NCI-H146 treated with DMSO at 0.1 percent for 48 hours (cell line): ENCODE data around the gene KIF5C.
"Not testable (repeated sequence)": the region's sequence is repeated elsewhere in the genome, so short reads cannot be mapped to it uniquely, and the experiment has no call there.

Experiments
- DNase-seq: peaks from one replicate; lab custom pipeline; 2025; ENCODE audit not compliant: unreplicated experiment; lab: John Stamatoyannopoulos, UW

The KIF5C gene

DNA sequence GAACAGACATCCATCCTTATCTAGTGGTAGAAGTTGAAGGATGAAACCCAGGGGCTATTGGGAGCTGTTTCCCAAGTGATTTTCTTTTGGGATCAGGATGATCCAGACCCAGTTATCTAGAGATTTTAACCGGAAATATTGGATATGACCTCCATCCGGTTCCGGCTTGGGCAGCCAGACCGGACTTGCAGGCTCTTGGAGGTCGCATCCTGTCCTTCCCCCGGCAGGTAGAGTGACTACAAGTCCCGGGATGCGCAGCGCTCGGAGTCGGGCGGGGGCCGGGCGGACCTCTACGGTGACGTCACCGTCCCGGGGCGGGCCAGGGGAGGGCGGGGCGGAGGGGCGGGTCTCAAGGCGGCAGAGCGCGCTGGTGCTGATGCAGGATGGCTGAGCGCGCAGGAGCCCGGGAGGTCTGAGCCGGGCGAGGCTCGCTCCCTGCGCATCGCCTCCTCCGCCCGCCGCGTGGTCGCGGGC, at the start of gene KIF5C:
Gene KIF5C (plus strand): TSS at position 360 of the 474 bp plus-strand sequence. CDS start 391 bp downstream, outside the sequence.
- DNase-seq = peak; percentile 72

DNA sequence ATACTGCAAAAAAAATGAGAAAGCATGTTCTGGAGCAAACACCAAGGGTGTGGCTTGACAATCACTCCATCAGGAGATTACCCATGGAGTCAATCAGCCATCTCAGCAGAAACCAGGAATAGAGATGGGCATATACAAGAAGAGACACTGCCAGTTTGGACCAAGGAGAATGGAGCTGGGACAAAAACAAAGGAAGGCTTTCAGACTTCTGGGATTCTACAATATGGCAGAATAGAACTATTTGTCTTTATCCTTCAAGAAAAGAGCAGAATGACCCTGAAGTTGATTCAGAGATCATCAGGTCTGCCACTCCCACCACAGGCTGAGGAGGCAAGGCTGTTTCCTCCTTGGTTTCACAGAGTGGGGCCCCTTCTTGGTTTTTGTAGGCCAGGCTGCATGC, 48.2 kb upstream of the KIF5C start:
- no peak for DNase-seq

DNA sequence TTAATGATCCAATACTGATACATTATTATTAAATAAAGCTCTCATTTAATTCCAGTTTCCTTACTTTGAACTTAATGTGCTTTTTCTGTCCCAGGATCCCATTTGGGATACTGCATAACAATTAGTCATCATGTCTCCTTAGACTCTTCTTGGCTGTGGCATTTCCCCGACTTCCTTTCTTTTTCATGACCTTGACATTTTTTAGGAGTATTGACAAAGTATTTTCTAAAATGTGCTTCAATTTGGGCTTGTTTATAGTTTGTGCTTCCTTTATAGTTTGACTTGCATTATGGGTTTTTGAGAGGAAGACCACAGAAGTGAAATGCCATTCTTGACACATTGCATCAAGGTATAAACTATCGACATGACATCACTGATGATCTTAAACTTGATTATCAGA, 46.1 kb upstream of the KIF5C start:
- no peak for DNase-seq

DNA sequence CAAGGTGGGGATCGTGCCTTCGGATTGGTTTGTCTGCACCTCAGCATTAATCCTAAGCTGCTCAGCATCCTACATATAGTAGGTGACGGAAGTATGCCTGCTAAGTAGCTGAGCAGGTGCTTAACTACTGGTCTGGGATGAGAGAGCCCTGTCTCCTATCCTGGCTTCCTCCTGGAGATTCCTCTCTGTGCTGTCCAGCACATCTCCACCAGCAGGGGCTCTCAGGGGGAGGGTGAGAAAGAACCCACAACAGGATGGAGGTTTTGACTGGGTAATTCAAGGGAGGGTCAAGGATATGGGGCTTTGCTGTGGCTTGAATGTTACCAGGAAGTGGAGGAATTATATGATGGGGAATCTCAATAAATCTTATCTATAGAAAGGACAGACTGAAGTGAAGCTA, 45.4 kb upstream of the KIF5C start:
- DNase-seq = no peak

DNA sequence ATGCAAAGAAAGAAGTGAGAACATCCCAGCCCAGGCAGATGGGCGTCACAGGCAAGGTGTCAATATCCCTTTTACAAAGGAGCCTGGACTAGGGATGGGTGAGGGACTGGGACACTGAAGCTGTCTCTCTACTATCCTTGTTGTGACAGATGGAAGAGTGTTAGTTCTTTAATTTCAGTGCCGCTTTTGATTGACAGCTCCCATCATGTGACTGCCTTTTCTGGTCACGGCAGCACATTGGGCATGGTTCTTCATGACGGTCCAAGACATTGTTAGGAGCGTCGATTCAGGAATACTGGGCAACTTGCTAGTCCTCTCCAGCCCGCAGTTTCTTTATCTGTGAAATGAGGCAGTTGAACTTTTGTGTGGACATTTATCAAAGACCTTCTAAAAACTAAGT, 42.4 kb upstream of the KIF5C start:
- no peak for DNase-seq

DNA sequence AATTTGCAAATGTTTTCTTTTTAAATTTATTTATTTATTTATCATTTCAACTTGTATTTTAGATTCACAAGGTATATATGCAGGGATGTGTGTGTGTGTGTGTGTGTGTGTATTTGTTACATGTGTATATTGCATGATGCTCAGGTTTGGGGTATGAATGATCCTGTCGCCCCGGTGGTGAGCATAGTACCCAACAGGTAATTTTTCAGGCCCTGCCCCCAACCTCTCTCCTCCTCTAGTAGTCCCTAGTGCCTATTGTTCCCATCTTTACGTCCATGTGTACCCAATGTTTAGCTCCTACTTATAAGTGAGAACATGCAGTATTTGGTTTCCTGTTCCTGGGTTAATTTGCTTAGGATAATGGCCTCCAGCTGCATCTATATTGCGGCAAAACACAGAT, 33.0 kb upstream of the KIF5C start:
- DNase-seq = no peak

DNA sequence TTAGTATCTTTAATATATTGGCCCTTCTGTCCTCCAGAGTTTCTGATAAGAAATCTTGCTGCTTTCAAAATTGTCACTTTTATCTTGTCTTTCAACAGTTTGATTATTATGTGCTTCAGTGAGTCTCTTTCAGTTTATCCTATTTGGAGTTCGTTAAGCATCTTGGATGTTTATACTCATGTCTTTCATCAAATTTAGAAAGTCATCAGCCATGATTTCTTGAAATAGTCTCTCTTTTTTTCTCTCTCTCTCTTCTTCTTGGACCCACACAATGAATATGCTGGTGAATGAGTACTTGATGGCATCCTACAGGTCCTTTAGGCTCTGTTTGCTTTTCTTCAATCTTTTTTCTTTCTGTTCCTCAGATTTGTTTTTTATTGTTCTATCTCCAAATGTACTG, 26.9 kb upstream of the KIF5C start:
- DNase-seq = no peak

DNA sequence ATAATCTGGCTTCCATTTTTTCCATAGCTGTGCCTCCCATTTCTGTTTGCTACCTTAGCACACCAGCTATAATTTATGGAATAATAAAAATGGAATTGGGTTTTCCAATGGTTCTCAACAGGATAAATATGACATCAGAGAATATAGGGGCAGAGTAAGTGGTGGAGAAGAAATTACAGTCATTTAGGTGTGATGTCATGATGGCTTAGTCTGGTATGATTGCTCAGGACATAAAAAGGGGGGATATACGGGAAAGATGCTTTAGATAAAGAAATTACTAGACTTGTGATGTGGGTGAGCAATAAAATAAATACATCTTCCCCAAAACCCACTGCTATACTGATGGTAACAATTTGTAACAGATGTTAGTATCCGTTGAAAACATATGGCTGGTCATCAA, 21.6 kb upstream of the KIF5C start:
- DNase-seq = no peak

DNA sequence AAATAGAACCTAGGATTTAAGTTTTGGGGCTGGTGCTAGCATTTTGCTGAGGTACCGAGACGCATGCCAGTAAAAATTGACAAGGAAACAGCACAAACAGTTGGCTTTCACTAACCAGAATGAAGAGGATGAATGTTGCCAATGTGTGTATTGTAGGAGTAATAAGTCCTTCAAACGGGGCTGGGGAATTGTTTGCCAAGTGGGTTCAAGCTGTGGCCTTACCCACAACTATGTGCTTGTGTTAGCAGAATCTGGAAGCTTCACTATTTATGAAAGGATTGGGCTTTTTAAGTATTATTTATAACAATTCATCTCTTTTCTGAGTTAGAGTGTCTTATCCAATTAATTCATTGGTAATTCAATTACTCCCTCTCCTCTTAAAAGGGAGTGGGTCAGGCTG, 15.0 kb upstream of the KIF5C start:
- DNase-seq = no peak

DNA sequence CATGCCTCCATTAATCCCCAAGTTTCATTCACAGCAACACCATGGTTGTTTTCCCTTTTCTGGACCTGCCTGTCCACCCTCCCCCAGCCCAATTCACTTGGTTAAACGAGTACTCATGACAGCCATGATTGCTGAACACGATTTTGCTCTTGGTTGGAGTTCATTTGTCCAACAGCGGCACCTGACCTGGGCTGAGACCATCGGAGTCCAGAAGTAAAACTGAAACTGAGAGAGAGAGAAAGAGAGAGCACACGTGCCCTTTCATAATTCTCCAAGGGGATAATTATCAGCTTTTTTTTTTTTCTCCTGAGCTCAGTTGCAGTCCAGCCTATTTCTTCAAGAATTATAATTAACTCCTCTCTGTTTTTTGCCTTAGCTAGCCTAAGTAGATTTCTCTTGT, 13.7 kb upstream of the KIF5C start:
- DNase-seq = no peak

DNA sequence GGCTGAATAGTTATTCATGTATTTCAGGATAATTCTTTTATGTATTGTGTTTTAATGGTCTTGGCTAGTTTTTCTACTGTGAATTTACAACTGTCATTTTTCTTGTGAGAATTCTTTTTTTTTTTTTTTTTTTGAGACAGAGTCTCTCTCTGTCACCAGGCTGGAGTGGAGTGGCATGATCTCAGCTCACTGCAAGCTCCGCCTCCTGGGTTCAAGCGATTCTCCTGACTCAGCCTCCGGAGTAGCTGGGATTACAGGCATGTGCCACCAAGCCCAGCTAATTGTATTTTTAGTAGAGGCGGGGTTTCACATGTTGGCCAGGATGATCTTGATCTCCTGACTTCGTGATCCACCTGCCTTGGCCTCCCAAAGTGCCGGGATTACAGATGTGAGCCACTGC, 12.5 kb upstream of the KIF5C start:
- not testable (repeated sequence) for DNase-seq

DNA sequence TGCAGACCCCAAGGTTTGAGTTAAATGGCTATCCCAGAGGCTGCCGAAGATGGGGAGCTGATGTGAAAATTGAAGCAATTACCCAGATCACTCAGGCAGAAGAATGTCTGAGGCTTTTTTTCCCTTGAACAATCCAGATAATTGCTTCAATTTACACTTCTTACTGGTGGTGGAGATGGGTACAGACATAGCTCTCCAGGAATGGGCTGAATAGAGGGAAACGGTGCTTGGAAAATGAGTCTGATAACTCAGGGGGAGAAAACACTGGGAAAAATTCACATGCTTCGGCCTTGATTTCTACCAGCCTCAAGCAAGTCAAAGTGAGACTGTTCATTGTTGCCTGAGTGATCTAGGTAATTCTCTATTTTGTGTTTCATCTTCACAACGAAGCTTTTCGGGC, 9.5 kb upstream of the KIF5C start:
- DNase-seq = no peak

DNA sequence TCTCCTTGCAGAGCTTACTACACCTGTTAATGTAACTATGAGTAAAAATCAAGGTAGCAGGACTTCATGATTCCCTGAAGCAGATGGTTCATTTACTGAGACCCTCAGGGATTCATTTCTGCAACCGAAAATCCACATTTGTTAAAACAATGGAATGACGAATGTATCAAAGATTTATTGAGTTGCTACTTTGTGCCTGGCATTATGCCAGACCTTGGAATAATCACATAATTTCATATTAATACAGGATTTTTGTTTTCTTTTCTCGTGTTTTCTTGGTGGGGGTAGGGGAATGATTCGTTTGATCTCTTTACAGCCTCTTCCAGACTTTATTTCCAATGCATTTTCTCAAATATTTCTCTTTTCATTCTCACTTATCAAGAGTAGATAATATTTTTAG, 8.9 kb upstream of the KIF5C start:
- no peak for DNase-seq

DNA sequence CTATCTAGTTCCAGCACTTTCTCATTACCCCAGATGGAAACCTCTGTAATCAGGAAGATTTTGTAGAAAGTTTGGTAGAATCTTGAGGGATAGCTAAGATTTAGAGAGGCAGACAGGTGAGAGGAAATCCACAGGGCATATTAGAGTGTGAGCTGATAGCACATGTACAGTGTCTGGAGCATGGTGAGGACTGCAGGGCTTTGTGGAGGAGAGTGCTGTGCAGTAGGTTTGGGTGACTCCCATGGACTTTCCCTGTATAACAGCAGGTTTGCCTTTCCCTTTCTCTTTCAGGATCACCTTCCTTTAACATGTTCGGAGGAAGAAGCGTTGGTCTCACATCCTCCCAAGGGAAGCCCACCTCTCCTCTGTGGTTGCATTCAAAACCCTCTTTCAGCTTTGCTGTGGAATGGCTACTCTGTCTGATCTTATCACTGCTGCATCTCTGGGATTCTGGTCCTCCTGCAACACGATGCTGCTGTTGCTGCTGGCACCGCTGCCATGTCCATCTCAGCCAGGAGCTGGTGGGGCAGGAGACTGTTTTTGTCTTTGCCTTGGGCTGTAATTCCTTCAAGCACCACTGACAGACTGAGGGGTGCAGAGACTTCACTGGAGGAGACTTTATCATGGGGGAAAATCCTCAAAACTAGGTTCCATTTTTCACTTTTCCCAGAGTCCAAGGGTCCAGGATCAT, 7.8 kb upstream of the KIF5C start:
- no peak for DNase-seq

DNA sequence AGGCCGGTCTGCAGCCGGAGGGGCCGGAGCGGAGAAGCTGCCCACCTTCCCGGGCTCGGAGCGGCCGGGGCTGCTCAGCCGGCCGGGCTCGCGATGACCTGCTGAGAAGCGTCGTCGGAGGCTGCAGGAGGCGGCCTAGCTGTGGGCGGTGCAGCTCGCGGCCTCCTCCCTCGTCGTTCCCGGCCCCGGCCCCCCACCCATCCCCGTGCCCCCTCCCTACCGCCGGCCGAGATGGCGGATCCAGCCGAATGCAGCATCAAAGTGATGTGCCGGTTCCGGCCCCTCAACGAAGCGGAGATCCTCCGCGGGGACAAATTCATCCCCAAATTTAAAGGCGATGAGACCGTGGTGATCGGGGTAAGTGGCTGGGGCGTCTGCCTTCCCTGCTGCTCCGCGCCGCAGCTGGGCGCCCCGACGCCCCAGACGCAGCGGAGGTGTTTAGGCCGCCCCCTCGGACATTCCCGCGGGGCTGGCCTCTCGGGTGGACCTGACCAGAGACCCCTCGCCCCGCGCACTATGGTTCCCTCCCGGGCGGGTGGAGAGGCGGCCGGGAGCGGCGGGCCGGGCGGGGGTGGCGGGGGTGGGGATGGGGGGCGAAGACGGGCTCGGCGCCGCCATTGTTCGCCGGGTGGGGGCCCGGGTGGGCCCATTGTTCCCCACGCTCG, 492 bp downstream of the KIF5C start:
- peak; percentile 20 for DNase-seq

DNA sequence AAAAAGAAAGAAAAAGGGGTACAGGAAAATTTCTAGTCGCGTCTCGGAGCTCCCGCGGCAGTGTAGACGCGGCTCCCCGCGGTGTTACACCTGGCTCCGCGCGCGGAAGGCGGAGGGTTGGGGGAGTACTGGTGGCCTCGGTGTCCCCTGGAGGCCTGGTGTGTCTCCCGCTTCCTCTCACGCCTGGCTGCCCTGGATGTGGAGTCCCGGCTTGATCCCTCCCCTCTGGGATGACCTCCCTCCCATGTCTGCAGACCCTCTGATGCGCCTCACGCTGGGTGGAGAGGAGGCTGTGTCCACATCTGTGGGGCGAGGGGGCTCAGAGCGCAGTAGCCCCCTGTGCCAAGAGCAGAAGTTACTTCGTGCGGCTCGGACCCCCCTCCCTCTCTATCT, 1.2 kb downstream of the KIF5C start:
- no peak for DNase-seq

DNA sequence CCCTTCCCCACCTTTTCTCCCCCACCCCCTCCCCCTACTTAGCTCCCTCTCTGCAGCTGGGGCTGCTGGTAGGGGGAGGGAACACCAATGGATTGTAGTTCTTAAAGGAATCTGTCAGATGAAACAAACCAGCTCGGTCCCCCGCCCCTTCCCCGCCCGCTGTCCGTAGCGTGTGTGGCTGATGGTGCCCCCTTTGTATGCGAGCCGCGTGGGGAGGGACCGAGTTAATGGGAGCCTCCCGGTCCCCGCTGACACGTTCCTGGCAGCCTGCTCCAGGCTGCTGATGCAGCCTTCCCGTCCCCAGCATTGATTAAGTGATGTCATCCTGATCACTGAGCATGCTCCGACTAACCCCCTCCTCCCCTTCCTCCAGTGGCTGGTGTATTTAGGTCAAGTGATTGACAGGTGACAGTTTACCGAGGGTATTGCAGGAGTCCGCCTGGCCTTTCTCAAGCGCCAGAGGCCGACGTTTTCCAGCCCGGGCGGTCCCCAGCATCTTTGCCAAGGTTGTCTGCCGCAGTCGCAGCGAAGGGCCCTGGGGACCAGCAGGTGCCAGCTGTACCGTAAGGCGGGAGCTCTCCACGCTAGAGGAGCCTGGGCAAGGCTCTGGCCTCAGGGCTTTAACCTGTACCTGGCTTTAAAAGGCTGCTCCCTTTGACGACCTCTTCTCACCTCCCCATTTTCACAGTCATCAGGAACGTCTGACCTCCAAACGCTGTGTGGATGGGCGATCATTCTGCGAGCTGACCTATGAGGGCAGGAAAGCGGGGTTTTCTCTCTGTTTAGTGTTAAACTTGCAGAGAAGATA, 1.8 kb downstream of the KIF5C start:
- peak; percentile 78 for DNase-seq

DNA sequence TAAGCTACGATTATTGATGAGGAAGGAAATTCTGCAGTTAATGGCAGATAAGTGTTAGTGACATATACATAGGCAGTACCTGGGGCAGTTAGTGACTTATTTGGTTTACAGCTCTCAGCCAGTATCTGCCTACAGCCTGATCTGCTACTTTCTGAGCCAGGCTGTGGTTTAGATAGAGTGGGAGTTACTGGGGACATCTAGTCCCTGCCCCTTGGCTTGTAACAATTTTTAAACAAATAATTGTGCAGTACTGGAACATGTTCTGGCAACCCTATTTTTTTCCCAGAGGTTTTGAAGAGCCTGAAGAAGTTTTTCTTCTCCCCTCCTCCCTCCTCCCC, 2.3 kb downstream of the KIF5C start:
- no peak for DNase-seq

DNA sequence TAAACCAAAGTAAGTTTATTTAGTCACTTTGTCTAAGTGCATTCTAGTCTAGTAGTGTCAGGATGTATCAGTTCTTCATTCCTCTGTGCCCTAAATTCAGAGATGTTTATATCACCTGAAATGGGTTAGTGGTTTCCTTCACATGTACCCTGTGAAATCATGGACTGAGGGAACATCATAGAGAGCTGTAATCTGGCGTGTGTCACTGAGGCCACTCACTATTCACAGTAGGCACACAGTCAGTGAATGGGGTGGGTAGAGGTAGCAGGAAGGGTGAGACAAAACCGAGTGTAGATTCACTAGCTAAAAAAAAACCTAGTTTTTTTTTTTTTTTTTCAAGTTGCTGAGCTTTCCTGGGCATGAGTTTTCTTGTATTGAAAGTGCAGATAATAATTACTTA, 5.6 kb downstream of the KIF5C start:
- no peak for DNase-seq

DNA sequence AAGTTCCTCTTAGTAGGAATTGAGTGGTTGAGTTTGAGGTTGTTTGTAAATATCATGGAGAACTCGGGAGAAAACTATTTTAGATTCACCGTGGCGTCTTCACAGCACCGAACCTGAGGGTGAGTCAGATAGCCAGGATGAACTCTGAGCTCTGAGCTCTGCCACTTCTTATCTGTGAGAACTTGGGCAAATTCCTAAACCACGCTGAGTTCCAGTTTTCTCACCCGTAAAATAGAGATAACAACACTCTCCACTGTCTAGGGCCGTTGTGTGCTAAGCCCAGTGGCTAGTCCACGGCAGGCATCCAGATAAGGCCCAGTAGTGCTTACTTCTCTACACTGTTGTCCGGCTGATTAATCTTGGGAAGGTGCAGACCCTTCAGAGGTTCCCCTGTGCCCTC, 7.0 kb downstream of the KIF5C start:
- no peak for DNase-seq

DNA sequence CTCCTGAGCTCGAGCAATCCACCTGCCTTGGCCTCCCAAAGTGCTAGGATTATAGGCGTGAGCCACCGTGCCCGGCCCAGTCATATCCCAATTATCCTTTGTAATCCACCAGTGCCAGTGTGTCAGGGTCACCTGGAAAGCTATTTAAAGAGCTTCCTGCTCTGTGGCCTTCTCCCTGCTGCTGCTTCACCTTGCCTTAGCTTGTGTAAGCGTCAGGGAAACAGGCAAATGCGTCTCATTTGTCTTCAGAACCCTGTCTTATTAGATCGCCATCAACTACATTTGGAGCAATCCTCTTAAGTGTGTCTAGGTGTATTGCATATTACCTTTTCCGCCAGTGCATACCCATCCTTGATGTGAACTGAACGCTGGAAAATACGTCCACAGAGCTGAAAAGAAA, 10.2 kb downstream of the KIF5C start:
- no peak for DNase-seq

DNA sequence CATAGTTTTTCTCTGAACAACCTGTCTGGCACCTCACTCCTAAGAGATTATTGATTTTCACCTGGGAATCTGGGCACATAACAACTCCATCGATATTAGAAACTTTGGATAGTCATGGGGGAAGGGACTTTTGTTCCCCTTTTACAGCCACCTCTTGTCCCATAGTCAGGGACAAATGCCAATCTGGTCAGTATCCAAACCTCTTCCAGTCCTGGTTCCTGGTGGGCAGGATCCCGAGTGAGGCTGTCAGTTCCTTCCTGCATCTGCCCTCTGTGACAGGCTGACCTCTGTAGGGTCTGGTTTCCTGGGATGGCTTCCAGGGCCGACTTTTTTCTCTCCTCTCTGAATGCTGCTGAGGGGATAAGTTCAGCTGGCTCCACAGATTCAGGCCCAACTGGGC, 11.0 kb downstream of the KIF5C start:
- DNase-seq = no peak
